ENCODE results near the gene RNFT2. TPM values are rescaled to one million over a fixed set of nuclear protein-coding genes. Genes with fewer than 3 reads are reported as not detected.

Gene RNFT2
- total RNA-seq, 4 donors from 2014 or later = 0.26 to 0.38 TPM; not detected in 2

GRCh38 chr12:116697305-116697704 is 40.8 kb upstream of the RNFT2 start:
- peaks cover 5 to 38% (median 19%) of the 10 kb centered on the region in 3 donors for H3K4me1 ChIP-seq
- DNase-seq = no peak
- intact Hi-C loops (cut with DNase I) = no loop called here
- H3K9me3 ChIP-seq = no peaks in the 10 kb centered on the region
- no peaks in the 10 kb centered on the region for H3K36me3 ChIP-seq
- H3K4me3 ChIP-seq = no peak overlapping the region
- TF ChIP-seq CTCF (IDR thresholded peaks at IDR 0.05) = peak in 1 of 6 experiments; percentile 21
- no peak for TF ChIP-seq POLR2A (IDR thresholded peaks at IDR 0.05)
- WGBS, 2 donors = 54 to 67% methylated on average over 3 to 5 of the region's 7 CpGs
- no peak overlapping the region for H3K27ac ChIP-seq
- H3K27me3 ChIP-seq = peaks cover 0 to 29% (median 0%) of the 10 kb centered on the region in 4 donors

GRCh38 chr12:116697716-116698115 is 40.4 kb upstream of the RNFT2 start:
- no peaks in the 10 kb centered on the region for H3K36me3 ChIP-seq
- H3K9me3 ChIP-seq = no peaks in the 10 kb centered on the region
- TF ChIP-seq POLR2A (IDR thresholded peaks at IDR 0.05) = no peak
- no peak for TF ChIP-seq CTCF (IDR thresholded peaks at IDR 0.05)
- intact Hi-C loops (cut with DNase I) = no loop called here
- no peak overlapping the region for H3K27ac ChIP-seq
- no peak for DNase-seq
- no peak overlapping the region for H3K4me3 ChIP-seq
- 36 to 48% methylated on average over 9 to 10 of the region's 11 CpGs for WGBS, 2 donors
- H3K27me3 ChIP-seq = peaks cover 0 to 25% (median 0%) of the 10 kb centered on the region in 4 donors
- H3K4me1 ChIP-seq = peaks cover 5 to 36% (median 19%) of the 10 kb centered on the region in 3 donors

GRCh38 chr12:116698116-116698515 is 40.0 kb upstream of the RNFT2 start:
- Histone ChIP-seq H3K36me3 (no peaks in the 10 kb centered on the region), H3K27ac (no peak overlapping the region), H3K27me3 (peaks cover 0 to 22% (median 0%) of the 10 kb centered on the region in 4 donors), H3K4me1 (peaks cover 5 to 32% (median 16%) of the 10 kb centered on the region in 3 donors), H3K4me3 (no peak overlapping the region), H3K9me3 (no peaks in the 10 kb centered on the region)
- WGBS, 2 donors = 25 to 37% methylated on average over 8 of the region's 8 CpGs
- no peak for DNase-seq
- TF ChIP-seq POLR2A (IDR thresholded peaks at IDR 0.05) = no peak
- intact Hi-C loops (cut with DNase I) = no loop called here

GRCh38 chr12:116698554-116699075 is 39.5 kb upstream of the RNFT2 start:
- DNase-seq = no peak
- Histone ChIP-seq H3K9me3 (no peaks in the 10 kb centered on the region), H3K4me3 (no peak overlapping the region), H3K4me1 (peaks cover 2 to 27% (median 11%) of the 10 kb centered on the region in 3 donors), H3K27me3 (peaks cover 0 to 17% (median 0%) of the 10 kb centered on the region in 4 donors), H3K27ac (no peak overlapping the region), H3K36me3 (no peaks in the 10 kb centered on the region)
- 65 to 77% methylated on average over 2 of the region's 2 CpGs for WGBS, 2 donors
- TF ChIP-seq CTCF (IDR thresholded peaks at IDR 0.05) = no peak
- TF ChIP-seq POLR2A (IDR thresholded peaks at IDR 0.05) = no peak
- intact Hi-C loops (cut with DNase I) = no loop called here

- no peak for DNase-seq
- Histone ChIP-seq H3K27ac (no peak overlapping the region), H3K9me3 (no peaks in the 10 kb centered on the region), H3K4me3 (no peak overlapping the region), H3K4me1 (peaks cover 0 to 20% (median 5%) of the 10 kb centered on the region in 3 donors), H3K36me3 (no peaks in the 10 kb centered on the region), H3K27me3 (peaks cover 0 to 2% (median 0%) of the 10 kb centered on the region in 4 donors)
- intact Hi-C loops (cut with DNase I) = loop anchor here (10.0 kb wide), 1 partner anchor 415 kb away; no protein-coding TSS in a partner anchor
- 83 to 95% methylated on average over 5 of the region's 6 CpGs for WGBS, 2 donors
- TF ChIP-seq CTCF (IDR thresholded peaks at IDR 0.05) (no peak), POLR2A (IDR thresholded peaks at IDR 0.05) (no peak)
Observed at GRCh38 chr12:116700066-116700465, 38.0 kb upstream of the RNFT2 start.

Data from esophagus squamous epithelium (tissue), 5 donors.